NCI-H2029 treated with DMSO at 0.1 percent for 48 hours (cell line): ENCODE data around the gene BCL2L14.
A peak's percentile ranks its signal among the peaks of the same experiment; 100 is the strongest.

Experiments used
- DNase-seq: peaks from one replicate; lab custom pipeline; 2025; lab: John Stamatoyannopoulos, UW

Gene BCL2L14

DNA sequence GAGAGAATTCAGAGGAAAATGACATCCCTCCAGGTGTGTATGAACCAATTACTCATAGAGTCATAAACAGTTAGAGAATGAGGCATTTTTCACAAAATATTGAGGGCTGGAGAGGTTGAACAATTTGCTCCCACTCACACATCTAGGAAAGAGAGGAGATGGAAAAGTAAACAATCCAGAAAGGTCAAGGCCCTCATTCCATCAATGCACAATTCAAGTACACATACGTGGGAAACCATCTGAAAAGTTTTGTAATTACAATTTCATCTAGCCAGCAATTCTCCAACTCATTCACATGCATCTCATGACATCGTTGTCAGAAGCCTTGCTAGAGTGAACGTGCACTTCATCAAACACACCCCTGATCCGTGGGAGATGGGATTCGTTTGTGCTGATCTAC, 15.7 kb upstream of the BCL2L14 start:
- no peak for DNase-seq

DNA sequence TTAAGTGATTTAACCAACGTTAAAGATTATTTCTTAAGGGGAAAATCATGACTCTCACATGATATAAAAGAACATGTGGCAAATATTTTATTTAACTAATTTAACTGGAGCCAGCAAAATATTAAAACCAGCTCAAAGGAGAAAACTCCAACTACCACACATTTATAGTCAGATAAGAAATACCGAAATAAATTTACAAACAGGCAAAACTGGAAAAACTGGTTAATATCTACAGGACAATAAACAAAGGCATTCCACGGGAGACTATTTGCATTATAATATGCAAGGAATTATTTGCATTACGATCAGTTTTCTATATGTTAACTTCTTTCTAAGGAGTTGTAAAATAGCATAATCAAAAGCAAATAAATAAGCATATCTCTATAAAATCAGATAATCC, 13.8 kb upstream of the BCL2L14 start:
- no peak for DNase-seq

DNA sequence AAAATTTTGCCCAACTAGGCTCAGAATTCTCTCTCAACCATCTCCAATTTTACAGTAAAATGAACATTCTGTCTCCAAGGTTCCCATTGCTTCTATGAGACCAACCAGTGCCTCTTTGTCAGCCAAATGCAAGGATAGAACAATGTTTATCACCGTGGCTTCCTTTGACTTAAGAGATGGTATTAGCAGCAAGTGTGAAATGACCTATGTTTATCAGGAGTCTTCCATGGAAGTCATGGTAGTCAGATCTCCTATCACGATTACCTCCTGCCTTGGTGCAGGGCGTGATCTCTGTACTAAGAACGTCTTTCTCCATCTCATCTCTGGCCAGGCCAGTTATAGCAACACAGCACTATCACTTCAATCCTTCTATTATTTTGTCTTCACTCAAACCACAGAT, 6.1 kb upstream of the BCL2L14 start:
- no peak for DNase-seq

DNA sequence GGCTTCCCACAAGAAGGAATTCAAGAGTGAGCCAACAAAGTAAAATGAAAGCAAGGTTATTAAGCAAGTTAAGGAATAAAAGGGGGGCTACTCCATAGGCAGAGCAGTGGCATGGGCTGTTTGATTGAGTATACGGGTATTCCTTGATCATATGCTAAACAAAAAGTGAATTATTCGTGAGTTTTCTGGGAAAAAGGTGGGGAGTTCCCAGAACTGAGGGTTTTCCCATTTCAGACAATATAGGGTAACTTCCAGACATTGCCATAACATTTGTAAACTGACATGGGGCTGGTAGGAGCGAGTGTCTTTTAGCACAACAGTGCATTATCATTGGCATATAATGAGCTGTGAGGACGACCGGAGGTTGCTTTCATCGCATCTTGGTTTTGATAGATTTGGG, 2.0 kb upstream of the BCL2L14 start:
- DNase-seq, result no peak

DNA sequence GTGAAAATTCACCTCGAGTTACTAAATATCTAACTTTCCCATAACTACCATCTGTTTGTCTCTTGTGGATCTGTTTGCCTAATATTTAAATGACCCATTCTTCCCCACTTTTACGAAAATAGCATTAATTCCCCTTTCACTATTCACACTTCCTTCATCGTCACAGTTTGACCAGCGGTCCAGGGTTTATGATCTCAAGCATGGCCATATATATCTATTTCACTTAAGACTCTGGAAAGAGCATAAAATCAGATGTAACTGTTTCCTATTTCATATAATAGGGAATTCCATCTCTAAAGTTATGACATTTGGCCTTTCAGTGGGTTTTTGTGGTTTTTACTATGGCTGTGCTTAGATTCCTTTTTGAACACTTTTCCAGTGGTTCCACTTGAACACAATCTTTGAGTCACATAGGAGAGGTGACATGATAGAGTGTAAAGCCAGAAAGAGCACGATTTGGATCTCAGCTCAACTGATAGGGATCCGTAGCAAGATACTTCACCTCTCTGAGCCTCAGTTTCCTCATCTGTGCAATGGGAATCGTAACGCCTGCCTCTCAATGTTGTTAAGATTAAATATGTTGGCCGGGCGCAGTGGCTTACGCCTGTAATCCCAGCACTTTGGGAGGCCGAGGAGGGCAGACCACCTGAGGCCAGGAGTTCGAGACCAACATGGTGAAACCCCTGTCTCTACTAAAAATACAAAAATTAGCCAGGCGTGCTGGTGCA, 754 bp upstream of the BCL2L14 start:
- DNase-seq, result no peak

DNA sequence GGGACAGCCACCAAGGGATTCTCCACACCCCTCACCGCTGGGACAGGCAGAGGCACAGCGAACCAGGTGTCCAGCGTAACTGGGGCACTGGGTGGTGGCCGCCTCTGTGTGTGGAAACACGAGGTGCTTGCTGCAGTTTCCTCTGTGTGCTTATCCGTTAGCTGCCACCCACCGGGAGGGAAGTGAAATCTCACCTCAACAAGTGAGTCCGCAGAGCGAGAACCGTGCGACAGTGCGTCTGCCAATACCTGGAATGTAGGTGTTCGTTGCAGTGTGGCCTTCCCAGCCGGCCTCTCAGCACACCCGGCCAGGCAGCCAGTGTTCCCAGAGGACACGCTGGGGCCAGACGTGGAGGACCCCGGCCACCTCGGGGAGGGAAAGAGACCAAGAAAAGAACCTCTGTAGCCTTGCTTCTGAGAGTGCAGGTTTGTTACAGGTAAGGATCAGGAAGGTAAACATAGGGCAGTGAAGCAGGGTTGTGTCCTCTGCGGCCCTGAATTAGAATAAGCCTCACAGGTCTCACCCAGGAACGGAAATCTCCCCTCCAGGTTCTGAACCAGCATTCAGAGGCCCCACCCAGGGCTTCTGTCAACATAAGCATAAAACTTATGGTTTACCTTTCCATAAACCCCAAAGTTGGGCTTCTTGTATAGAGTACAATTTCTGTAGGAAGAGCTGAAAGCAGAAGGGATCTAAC, 1.5 kb downstream of the BCL2L14 start:
- DNase-seq, result no peak

DNA sequence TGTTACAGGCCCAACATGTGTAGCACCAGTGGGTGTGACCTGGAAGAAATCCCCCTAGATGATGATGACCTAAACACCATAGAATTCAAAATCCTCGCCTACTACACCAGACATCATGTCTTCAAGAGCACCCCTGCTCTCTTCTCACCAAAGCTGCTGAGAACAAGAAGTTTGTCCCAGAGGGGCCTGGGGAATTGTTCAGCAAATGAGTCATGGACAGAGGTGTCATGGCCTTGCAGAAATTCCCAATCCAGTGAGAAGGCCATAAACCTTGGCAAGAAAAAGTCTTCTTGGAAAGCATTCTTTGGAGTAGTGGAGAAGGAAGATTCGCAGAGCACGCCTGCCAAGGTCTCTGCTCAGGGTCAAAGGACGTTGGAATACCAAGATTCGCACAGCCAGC, 8.6 kb downstream of the BCL2L14 start:
- DNase-seq, result no peak

DNA sequence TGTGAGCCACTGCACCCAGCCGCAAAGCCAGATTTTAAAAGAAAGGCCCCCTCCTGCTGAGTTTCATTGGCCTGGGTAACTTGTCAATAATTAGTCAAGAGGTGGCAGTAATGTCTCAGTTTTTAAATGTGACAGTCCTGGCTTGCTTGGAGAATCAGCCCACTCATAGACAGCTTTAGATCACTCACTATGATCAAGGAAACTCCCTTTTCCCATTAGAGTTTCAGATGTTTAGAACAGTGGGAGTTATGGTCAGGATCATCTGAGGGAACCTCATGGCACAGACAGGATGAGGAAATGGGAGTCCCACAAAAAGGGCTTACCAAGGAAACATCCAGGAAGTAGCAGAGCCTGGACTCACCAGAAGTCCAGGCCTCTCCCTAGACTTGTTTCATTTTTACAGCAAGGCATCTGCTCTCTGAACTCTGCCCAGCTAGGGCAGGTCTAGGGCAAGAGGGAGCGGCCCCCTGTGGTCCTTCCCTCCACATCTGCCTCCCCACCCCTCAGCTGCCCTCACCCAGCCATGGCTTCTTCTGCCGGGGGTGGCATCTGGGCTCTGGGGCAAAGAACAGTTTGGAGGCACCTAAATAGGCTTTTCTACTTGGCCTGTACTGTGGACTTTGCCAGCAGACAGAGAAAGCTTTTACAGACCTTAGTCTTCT, 11.2 kb downstream of the BCL2L14 start:
- DNase-seq, result peak; percentile 15

DNA sequence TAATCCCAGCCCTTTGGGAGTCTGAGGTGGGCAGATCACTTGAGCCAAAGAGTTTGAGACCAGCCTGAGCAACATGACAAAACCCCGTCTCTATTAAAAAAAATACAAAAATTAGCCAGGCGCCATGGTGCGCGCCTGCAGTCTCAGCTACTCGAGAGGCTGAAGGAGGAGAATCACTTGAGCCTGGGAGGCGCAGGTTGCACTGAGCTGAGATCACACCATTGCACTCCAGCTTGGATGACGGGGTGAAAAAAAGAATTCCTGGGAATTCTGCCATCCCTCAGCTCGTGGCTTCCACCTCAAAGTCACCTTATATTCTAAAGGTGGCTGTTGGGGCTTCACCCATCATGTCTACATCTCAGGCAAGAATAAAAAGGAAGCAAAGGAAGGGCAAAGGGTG, 12.9 kb downstream of the BCL2L14 start:
- no peak for DNase-seq

DNA sequence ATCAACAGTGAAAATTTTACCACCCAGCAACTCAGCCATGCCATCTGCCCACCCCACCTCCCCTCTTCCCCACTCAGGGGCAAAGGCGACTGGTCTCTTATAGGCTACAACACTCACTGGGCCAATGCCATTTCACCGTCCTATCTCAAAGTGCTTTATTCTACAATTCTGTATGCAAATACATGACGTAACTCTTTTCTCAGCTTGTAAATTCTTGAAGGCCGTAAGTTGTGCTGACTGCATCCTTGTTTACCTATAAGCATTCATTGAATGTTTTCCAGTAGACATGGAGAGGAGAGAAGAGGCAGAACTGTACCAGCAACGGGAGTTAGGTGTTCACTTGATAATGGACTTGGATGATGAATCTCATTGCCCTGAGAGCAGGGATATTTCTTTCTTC, 15.6 kb downstream of the BCL2L14 start:
- DNase-seq, result no peak

DNA sequence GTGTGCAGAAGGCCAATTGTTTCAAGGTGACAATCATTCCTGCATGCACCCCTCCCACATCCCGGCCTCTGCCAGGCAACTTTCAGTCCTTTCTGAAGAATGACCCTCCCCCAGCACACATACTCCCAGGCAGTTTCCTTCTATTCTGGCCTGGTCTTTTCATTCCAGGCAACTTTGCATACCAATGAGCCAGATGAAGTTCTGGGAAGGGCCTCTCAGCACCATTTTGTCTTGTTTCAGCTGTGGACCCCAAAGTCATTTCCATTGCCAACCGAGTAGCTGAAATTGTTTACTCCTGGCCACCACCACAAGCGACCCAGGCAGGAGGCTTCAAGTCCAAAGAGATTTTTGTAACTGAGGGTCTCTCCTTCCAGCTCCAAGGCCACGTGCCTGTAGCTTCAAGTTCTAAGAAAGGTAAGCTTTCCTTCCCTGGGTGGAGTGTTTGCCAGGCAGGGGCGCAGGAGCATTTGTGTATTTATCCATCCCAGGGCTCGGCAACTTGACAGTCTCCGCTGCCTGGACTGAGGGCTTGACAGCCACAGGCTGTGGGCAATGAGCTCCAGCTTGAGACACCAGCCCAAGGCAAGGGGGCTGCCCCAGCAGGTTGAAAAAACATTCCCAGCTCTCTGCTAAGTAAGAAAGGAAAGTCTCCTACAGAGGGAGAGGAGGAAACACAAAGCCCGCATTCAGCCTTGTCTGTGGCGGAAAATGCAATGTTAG, 16.4 kb downstream of the BCL2L14 start:
- no peak for DNase-seq

DNA sequence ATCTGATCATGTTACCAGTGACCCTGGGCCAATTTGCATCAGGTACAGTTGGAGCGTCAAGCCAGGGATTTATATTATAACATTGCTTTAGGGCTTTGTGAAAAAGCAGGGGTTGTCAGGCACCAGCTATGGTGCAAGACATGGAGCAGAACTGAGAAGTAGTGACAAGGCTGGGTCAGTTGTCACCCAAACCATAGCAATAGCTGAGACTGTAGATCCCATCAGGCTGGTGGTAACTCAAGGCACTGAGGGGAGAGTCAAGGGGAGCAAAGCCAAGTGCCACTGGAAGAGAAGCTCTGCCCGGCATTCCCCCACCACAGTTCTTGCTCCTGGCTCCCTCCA, 16.9 kb downstream of the BCL2L14 start:
- DNase-seq, result no peak

DNA sequence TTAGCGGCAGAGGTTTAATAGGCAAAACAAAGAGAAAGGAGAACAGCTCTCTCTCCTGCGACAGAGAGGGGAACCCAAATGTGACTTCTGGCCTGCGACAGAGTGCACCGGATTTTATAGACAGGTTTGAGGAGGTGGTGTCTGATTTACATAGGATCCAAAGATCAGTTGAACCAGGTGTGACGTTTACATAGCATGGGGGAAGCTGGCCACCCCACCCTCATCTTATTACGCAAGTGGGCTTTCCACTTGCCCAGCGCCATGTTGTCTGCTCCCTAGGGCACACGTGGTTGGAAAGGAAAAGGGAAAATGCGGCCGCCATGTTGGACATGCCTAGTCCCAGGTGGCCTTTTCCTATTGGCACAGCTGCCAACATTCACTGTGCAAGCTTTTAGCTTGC, 17.4 kb downstream of the BCL2L14 start:
- no peak for DNase-seq

DNA sequence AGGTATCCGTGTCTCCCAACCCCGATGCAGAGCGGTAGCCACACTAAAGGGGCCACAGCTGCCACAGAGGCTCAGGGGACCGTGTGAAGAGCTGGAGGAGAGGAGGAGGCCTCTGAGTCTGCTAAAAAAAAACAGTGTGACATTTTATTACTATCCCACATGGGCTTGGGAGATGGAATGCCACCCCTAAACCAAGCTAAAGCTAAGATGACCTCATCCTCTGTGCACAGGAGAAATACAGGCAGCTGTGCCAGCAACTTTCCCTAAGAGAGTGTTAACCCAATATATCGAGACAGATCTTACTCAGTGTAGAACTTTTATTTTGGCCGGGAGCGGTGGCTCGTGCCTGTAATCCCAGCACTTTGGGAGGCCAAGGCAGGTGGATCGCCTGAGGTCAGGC, 18.0 kb downstream of the BCL2L14 start:
- no peak for DNase-seq

DNA sequence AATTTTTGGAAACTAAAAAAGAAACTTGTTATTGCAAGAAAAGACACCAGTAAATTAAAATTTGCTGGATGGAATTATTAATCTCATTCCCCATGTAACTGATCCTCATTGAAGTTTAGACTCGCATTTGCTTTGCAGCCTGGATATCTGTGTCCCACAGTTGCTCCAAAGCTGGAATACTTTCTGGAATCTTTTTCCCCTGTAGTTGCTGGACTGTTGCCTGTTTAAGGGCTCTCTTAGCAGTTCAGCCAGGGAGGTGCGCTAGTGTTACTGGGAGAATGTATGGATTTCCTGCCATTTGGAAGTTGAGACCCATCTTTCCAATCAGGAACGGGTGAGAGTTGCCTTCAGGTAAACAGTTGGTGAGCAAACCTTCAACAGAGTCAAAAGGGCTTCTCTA, 20.3 kb downstream of the BCL2L14 start:
- no peak for DNase-seq

DNA sequence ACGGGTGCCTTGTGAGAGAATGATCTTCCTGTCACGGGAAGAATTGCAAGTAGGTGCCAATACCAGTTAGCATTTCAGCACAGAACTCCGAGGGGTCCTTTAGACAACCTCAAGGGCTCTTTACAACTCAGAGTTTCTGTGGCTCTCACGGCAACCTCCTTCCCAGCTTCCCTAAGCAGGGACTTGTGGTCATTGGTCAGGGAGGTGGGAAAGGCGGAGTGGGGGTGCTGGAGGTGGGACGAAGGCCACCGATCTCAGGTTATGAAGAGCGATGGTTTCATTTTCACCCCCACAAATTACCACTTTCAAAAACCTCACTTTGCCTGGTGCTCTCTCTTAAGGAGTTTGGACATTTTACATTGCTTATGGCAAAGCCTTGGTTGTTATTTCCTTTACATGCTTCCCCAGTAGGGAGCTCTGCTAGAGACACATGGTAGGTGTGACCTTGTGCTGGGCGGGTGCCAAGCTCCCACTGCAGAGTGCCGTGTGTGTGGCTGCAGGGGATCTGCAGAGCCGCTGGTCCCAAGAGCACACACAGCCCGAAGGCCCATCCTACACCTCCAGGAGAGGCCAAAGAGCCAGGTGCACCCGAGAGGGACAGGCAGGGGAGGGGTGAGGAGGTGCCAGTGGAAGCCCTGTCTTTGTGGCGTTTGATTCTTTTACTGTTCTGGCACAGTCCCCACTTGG, 21.4 kb downstream of the BCL2L14 start:
- DNase-seq, result peak; percentile 74

DNA sequence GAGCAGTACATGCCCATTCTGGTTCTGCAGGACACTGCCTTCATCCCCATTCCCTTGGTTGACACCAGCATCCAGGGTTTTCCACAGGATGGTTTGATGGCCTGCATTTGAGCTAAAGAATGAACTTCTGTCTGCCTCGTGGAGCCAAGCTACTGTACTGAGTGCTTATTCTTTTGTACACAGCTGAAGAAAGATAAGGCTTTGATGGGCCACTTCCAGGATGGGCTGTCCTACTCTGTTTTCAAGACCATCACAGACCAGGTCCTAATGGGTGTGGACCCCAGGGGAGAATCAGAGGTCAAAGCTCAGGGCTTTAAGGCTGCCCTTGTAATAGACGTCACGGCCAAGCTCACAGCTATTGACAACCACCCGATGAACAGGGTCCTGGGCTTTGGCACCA, 23.7 kb downstream of the BCL2L14 start:
- DNase-seq, result no peak

DNA sequence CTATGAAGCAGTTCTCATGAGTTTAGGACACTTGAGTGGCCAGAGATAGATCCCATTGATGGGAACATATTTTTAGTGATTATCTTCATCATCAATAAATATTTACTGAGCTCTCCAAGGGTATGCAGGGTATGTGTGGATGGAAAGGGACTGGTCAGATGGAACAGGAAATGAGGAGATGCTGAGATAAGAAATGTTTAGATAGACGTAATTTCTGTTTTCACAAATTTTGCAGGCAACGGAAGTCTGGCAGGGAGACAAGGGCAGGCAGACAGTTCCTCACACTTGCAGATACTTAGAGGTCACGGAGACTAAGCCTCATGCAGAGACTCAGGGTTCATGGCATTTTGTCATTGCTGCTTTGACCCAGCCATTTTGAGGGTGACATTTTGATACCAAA, 24.3 kb downstream of the BCL2L14 start:
- DNase-seq, result no peak

DNA sequence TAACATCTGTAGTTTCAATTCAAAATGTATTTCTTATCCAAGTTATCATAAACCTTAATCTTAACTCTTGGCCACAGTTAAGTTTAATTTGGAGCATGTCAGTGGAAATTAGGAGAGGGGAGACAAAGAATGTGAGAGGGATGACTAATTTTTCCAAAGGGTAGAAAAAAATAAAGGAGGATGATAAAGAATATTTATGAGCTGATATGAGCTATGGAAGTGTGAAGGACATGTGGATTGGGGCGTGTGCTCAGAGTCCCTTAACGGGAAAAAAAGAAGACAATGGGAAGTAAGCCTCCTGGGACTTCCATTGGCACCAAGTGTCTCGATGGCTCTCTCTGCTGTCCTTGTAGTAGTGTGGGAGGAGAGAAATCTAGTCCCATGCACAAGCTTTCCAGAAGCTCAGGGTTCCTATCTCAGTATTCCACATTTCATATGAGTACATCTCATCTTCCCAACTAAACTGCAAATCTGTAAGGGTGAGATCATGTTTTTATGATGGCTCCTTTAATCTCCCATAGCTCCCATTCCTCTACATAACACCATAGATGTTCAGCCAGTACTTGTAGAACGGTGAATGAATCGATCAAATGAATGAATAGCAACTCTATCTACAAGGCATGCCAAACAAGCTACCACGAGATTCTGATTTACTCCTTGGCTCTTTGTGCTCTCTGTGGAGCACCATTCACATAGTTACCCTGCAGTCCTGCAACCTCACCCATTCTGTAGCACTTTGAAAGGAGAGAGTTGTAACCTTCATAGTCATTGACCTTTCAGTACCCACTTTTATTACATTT, 27.4 kb downstream of the BCL2L14 start:
- DNase-seq, result no peak

DNA sequence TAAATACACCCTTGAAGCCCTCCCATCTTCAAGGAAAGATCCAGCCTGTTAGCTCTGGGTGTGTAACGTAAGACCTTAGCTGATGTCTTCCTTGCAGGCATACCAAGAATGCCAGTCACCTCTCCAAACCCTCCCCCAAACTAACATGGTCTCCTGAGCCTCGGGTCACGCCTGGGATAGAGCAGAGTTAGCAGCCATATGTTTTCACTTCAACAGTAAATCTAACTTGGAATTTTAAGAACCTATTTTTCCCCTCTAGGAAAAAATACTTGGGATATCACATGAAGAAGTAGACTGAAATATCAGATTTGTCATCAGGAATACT, 27.9 kb downstream of the BCL2L14 start:
- DNase-seq, result no peak

DNA sequence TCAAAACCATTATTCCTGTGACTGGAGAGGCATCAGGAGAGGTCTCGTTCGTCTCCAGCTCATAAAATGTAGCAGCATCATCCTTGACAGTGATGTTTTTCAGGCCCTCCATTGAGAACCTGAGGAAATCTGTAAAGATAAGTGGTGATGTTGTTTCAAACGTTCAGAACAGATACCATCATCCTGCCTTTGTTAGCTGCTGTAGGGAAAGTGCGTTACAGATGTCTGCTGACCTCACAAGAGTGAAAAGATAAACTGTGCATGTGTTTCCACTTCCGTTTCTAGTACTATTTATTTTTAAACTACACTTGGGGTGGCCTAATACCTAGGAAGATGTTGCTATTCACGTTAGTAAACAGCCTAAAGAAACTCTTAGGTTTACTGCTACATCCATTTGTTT, 28.4 kb downstream of the BCL2L14 start:
- no peak for DNase-seq

DNA sequence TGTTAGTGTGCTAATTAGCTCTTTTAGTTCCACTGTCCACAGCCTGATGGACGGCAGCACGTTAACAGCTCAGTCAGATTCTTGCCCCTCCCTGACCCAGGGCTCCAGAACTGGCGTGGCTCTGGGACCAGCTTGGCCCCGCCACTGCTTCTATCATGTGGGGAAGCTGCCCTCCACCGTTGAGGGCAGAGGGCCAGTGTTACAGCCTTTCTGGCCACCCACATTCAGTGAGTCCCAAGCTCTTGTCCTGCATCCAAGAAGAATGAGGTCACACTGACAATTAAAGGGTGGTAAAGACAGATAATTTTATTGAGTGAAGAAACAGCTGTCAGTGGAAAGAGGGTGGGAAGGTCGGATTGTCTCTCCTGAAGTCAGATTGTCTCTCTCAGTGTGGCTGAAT, 36.9 kb downstream of the BCL2L14 start:
- no peak for DNase-seq
